ENCODE results near the gene TAS2R60.

GRCh38 chr7:143399151-143399550 lies 44.1 kb upstream of the TAS2R60 start:
- TF ChIP-seq CTCF (conservative IDR thresholded peaks at IDR 0.05; ENCODE audit: low read depth, low read length) (no peak), MAZ (IDR thresholded peaks at IDR 0.05; ENCODE audit: borderline replicate concordance, low read depth, low read length) (no peak), RAD21 (IDR thresholded peaks at IDR 0.05; ENCODE audit: low read length) (no peak), FOS (IDR thresholded peaks at IDR 0.05; ENCODE audit: low read depth, low read length) (no peak)

Data from IMR-90 (cell line).